Activated CD8-positive, alpha-beta memory T cell treated with anti-CD3 and anti-CD28 coated beads for 36 hours (primary cell): ENCODE measurements around the gene SRRM4. TPM values are rescaled to one million over a fixed set of nuclear protein-coding genes. Genes with fewer than 3 reads are reported as not detected.

ENCODE experiments used
- CTCF ChIA-PET: fragments of 350-600 bp; sonication (Branson Sonifier 250); formaldehyde crosslinking; loops from one replicate; lab custom pipeline; 2021; ENCODE audit warnings: antibody characterized with exemption; lab: Charles Lee
- POLR2A ChIA-PET: fragments of 350-600 bp; sonication (Branson Sonifier 250); formaldehyde crosslinking; loops from one replicate; lab custom pipeline; 2021; ENCODE audit warnings: antibody characterized with exemption; lab: Charles Lee
- total RNA-seq, 2 experiments: library from RNA; stranded (reverse); gene quantifications; one replicate each; pipeline ENCODE4 v1.2.3, GENCODE V29; 2021

Gene SRRM4
- total RNA-seq, 2 experiments from 2014 or later, result not detected

DNA sequence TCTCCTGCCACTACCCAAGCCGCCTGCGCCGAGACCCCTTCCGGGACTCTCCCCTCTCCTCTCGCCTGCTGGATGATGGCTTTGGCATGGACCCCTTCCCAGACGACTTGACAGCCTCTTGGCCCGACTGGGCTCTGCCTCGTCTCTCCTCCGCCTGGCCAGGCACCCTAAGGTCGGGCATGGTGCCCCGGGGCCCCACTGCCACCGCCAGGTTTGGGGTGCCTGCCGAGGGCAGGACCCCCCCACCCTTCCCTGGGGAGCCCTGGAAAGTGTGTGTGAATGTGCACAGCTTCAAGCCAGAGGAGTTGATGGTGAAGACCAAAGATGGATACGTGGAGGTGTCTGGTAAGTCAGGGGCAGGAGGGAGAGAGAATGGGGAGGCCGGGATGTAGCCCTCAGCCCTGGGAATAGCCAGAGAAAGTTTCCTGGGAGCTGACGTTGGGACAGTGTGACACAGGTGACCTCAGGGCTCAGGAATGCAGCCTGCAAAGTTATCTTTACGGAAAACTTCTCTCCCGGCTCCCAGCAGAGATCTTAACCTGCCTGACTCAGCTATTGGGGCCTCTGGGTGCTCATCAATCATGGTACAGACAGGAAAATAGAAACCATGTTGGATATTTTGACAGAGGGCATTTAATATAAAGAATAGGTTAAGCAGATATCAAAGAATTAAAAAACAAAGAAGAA is 198.1 kb downstream of the SRRM4 start:
- POLR2A ChIA-PET, result no interaction called here
- CTCF ChIA-PET, result no interaction called here

DNA sequence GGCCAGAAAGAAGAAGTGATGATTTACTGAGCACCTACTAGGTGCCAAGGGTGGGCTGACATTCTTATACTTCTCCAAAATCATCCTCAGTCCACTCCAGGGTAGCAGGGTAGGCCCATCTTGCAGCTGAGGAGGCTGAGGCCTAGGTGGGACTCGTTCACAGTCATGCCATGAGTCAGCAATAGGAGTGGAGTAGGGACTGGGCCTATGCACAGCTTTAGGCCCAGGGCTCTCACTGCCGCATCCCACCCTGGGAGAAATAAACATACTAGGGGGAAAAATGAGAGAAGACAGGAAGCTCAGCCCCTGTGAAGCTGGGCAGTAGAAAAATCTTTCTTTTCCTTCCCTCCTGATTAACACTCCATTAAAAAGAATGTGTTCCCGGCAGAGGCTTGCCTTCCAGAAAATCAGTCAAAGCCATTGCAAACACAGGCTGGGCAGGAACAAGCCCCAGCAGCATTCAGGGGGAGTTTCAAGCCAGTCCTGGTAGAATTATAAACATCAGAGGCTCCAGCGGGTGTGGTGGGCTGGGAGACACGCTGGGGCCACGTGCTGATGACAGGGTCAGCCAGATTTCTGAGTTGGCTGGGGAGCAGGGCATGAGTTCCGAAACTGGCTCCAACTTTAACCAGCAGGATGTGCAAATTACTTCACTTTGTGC is 199.2 kb downstream of the SRRM4 start:
- ChIA-PET POLR2A (no interaction called here), CTCF (no interaction called here)

DNA sequence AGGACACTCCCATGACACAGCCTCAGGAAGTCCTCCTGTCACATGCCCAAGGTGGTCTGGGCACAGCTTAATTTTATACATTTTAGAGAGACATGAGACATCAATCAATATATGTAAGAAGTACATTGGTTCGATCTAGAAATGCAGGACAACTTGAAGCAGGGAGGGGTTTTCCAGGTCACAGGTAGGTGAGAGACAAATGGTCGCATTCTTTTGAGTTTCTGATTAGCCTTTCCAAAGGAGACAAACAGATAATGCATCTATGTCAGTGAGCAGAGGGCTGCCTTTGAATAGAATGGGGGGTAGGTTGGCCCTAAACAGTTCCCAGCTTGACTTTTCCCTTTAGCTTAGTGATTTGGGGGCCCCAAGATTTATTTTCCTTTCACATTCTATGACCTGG is 199.9 kb downstream of the SRRM4 start:
- POLR2A ChIA-PET, result no interaction called here
- CTCF ChIA-PET, result no interaction called here

DNA sequence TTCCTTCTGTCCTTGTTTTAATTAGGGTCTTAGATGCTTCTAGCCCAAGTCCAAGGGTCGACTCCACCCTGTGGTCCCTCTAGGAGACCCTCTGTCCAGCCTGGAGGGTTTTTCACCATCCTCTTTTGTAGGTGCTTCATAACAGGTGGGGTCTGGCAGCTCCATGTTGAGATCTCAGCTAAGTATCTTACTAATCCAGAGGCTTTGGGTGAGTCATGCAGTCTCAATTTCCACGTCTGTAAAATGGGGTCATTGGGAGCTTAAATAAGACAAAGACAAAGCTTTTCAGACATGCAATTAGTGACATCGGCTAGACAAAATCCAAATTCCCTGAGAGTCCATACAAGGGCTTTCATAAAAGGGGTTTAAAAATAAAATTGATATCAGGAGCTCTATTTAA is 200.6 kb downstream of the SRRM4 start:
- POLR2A ChIA-PET, result no interaction called here
- CTCF ChIA-PET, result no interaction called here

DNA sequence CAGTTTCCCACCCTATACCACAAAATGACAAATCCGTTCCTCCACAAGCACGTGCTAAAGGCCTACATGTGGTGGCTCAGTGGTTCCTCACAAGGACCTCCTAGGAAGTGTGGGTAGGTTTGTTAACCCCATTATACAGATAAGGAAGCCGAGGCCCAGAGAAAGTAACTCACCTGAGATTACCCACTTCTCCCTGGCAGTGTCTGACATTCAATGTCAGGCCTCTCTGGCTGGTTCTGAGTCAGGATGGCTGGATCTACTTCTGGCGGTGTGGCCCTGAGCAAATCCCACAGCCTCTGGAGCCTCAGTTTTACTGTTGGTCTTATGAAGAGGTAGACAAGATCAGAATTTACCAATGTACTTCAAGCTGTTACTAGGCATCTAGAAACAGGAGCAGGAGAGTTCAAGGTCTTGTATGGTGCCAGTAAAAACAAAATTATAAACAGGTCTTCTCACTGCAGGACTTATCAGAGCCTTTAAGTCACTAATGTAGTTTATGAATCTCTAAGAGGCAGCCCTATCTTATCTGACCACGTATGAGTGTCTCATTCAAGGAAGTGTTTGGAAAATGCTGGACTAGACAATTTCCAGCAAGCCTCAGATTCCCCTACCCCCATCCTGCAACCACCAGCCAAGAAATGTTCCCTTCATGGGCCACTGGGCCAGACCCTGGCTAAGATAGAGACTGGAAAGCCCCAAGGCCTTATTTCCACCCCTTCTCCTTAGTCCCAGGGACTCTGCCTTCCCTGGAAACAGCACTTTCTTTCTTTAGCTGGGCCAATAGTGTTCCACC is 201.6 kb downstream of the SRRM4 start:
- CTCF ChIA-PET, result no interaction called here
- POLR2A ChIA-PET, result no interaction called here

DNA sequence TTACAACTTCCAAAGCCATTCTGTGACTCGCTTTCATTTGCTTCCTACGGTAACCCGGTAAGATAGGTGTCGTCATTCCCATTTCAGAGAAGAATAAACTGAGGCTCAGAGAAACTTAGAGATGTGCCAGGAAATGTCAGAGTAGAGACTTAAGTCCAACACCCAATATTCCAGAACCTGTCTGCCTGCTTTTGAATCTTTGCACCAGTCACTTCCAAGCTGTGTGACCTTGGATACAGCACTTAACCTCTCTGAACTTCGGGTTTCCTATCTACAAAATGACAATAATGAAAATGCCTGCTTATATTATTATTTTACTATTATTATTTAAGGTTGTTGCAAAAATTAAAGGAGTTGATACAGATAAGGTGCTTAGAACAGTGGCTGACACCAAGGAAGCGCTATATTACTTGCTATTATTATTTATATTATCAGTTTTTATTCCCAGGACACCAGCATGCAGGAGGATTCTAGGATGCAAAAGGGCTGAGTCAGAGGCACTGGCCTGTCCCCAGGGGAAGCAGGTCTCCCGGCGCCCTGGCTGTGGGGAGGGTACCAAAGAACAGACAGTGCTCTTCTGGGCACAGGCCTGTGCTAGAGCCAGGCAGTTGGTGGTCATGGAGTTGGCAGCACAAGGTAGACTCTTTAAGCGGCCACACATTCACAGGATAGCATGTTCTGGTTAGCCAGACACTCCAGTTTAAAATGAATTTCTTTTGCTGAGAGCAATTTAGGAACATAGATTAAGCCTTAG is 202.8 kb downstream of the SRRM4 start:
- CTCF ChIA-PET, result no interaction called here
- POLR2A ChIA-PET, result no interaction called here

DNA sequence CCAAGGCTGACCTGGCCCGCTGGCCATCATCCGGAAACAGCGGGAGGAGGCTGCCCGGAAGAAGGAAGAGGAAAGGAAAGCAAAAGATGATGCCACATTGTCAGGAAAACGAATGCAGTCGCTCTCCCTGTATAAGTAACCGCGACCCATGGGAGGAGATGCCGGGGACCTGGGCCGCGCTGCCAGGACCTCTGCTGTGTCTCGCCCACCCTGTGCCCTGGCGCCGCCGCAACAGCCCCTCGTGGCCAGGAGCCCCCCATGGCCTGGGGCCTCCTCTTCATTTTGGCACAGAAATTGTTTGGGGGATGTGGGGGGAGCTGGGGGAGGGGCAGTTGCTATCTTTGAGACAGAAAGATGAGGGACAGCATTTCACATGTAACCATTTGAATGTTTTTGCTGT is 213.9 kb downstream of the SRRM4 start:
- POLR2A ChIA-PET, result no interaction called here
- CTCF ChIA-PET, result no interaction called here

DNA sequence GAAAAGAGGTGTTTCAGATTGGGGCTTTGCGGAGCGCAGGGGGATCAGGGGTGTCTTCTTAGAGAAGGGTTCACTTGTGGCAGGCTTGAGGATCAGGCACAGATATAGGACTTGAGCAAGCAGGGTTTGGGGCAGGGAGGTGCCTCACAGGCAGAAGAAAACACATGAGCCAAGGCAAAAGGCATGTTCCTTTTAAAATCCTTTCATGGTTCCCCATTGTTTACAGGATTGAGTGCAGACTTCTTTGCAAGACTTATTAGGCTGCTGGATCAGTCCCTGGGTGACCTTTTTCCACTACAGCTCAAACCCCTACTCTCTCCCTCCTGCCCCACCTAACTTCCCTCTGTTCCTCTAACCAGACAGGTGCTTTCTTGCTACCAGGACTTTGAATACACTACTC is 217.1 kb downstream of the SRRM4 start:
- CTCF ChIA-PET, result no interaction called here
- POLR2A ChIA-PET, result no interaction called here

DNA sequence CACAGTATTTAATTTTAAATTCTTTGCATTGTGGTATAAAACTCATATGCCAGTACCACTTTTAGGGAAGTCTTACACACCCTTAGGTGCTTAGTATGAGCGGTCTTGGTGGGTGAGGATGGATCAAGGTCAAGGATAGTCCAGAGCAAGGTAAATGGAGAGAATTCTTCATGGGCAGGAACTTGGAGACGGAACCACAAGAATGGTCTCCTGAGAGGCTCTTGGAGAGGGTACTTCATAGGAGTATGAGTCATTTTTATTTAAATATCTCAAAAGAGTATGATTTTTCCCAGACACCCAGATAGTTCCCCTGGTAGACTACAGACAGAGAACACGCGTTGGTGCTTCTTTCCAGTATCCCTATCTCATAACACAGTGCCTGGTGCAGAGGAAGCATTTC is 219.3 kb downstream of the SRRM4 start:
- POLR2A ChIA-PET, result no interaction called here
- CTCF ChIA-PET, result no interaction called here

DNA sequence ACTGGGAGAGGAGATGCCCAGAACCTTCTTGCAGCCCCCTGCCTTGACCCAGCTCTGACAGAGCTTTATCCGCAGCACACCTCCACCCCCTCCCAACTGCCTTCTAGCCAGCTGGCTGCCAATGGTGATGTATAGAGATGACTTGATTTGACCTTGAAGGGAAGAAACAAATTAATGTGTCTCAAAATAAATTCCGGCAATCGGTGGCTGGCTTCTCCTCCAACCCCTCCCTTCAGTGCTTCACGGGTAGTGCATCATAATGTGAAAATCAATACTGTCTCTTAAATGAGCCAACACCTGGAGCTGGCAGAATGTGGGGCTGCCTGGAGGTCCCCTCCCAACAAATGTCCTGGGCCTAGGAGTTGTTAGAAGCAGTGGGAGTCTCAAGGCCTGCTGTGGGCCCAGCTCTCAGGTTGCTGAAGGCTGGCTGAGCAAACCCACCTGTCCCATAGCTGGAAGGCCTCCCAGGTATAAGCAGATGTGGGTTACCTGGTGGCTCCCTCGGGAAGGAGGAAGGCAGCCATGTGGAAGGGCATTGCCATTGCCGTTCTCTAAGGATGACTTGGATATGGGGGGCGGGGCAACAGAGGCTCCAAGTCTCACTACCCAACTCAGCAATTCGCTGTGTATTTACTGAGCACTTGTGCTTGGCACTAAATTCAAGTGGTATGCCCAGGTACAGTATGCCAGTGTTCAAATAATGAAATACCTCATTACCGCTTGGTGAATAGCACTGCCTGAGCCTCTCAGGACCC is 220.6 kb downstream of the SRRM4 start:
- ChIA-PET CTCF (no interaction called here), POLR2A (no interaction called here)

DNA sequence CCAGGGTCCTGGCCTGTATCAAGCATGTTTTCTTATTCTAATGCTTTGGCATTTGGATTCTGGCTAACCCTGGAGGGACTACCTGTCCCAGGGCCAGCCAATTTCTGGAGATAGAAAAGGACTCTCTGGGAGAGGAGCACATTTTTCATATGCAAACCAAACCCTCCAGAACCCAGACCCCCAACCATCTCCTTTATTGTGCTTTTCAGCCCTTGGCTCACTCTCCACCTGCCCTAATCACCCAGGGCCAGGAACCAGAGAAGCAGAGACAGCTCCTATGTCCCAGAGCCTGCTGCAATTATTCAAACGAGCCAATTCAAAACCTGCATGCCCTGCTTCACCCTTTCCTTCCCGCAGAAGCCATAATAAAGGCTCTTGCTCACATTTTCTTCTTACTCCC is 221.2 kb downstream of the SRRM4 start:
- CTCF ChIA-PET, result no interaction called here
- POLR2A ChIA-PET, result no interaction called here

DNA sequence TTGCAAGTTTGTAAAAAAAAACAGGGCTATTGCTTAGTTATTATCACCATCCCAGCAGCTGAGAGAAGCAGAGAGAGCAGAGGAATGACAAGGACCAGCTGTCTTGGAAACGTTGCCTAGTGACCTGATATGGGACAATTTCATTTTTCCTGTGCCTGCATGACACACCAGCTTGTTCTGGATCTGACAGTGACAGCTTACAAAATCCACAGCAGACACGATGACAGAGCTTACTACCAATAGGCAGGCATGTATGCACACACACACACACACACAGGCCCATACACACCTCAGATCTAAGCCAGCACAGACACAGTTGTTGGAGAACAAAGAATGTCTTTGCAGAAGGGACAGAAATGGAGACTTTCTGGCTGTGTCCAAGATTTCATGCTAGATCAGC is 222.8 kb downstream of the SRRM4 start:
- ChIA-PET POLR2A (no interaction called here), CTCF (no interaction called here)

DNA sequence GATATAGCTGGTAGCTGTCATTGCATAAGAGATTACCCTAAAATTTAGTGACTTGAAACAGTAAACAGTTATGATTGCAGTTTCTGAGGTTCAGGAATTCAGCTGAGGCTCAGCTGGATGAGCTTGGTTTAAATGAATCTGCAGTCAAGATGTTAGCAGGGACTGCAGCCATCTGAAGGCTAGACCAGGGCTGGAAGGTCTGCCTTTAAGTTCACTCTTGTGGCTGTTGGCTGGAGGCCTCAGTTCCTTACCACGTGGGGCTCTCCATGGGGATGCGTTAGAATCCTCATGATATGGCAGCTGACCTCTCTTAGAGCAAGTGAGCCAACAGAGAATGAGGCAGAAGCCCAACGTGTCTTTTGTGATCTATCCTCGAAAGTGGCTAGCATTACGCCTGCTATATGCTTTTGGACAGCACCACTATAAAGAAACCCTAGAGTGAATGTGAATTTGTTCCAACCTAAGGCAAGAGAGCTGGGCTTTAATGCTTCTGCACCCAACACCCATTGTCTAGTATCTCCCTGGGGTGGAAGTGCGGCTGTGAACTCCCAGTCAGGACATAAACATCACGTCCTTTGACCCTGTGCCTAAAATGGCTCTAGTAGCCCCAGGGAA is 223.4 kb downstream of the SRRM4 start:
- POLR2A ChIA-PET, result no interaction called here
- CTCF ChIA-PET, result no interaction called here

DNA sequence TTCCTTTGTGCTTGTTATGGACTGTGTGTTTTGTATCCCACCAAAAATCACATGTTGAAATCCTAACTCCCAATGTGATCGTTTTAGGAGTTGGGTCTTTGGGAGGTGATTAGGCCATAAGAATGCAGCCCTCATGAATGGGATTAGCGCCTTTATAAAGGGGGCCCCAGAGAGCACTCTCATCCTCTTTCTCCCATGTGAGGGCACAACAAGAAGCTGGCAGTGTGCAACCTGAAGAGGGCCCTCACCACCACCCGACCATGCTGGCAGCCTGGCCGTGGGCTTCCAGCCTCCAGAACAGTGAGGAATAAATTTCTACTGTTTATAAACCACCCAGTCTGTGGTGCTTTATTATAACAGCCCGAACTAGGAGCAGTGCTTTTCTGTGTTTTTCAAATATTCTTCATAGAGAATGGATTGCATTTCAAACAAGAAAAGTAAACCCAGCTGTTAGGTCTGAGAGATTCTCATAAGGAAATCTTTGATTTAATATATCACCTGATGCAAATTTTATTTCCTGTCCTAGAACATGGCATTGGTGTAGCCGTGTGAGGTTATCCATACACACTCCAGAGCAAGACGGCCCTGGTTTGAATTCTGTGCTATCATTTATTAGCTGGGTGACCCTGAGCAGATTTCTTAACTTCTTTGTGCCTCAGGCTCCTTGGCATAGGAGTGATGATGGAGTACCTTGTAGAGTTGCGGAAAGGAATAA is 225.2 kb downstream of the SRRM4 start:
- ChIA-PET CTCF (no interaction called here), POLR2A (no interaction called here)

DNA sequence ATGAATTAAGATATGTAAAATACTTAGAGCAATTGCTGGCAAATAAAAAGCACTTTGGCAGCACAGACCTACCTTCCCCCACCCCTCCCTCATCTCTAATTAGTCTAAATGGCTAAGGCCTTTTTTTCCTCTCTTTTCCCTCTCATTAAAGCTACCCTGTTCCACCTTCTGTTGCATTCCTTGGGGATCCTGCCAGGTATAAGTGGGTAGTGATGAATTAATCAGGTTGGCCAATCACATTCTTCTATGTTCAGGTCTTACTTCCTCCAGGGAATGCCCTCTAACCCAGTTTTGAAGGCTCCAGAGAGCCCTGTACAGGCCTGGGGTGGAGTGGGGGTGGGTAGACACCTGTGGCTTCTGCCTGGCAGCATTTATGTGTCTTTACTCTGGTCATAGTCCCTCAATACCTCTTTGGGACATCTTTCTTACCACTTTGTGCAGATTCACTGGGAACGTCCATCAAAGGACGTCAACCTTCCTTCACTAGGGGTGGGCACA is 225.8 kb downstream of the SRRM4 start:
- ChIA-PET CTCF (no interaction called here), POLR2A (no interaction called here)

DNA sequence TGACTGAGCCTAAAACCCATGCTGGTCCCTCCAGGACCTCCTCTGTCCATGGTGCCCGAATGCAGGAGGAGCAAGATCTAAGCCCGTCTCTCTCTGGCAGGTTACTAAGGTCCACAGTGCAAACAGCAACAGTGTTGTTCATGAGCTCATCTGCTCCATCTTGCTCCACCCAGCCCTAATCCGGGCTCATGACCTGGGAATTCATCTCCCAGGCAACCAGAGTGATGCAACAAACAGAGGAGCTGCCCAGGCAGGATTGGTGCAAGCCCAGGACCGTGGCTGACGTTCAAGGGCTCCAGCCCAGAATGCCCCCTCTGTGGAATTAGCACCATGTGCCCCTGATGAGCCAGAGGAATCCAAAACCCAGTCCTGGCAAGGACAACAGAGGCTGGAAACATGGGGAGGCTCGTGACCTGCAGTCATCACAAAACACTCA is 227.3 kb downstream of the SRRM4 start:
- ChIA-PET POLR2A (no interaction called here), CTCF (no interaction called here)

DNA sequence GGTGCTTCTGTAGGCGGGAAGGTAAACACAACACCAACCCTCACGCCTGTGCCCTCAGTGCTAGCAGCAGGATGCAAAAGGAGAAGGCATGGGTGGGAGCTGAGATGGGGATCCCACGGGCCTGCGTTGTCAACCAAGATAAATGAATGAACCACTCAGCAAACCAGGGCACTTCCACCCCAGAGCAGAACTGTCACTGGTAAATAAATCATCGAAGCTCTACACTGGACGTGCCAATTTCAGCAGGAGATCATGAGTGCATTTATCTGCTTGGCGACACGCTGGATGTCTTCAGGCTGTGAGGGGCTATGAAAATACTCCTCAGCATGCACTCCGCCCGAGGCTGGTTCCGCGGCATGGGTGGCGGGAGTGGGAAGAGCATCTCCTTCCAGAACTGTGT is 230.5 kb downstream of the SRRM4 start:
- ChIA-PET CTCF (no interaction called here), POLR2A (no interaction called here)
